GM19324 (cell line): ENCODE data around the gene PALM2AKAP2.
"Not testable (repeated sequence)": the region's sequence is repeated elsewhere in the genome, so short reads cannot be mapped to it uniquely, and the experiment has no call there.

Experiments
- ATAC-seq: cut with Tn5 transposase; IDR thresholded peaks from one replicate; pipeline ENCODE4 v1.9.1; 2021; ENCODE audit warnings: mild to moderate bottlenecking, moderate library complexity; ENCODE audit not compliant: unreplicated experiment, low FRiP score

Gene PALM2AKAP2

DNA sequence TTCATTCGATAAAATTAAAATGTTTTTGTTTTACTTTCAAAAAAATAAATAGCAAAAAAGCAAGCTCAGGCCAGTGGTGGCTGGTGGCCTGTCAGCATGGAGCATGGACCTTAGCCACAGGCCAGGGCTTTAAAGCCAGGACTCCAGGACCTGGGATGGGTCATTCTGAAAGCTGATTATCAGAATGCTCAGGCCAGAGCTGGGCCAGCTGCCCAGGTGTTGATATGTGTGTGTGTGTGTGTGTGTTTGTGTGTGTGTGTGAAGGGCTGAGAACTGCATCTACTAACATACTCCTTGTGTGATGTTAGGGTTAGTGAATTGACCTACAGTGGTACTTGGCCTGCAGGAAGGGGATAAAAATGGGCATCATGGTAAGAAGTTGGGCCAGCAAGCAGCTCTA is 21.5 kb downstream of the PALM2AKAP2 start:
- ATAC-seq = no peak

DNA sequence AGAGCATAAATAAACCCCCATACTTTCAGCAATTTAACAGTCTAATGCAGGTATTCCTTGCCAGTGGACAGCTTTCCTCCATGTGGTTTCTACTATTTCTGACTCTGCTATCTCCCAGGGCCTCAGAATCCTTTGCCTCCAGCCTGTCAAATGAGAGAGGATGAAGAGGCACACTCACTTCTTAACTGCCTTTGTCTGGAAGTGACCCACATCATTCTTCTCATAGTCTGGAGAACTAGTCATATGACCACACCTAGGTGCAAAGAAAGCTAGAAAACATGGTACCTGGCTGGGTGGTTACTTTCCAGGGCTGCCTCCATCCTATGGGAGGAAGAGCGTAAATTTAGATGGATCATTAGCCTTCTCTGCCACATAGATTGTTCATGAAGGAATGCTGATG is 22.5 kb downstream of the PALM2AKAP2 start:
- no peak for ATAC-seq

GRCh38 chr9:109805050-109805449 is 25.1 kb downstream of the PALM2AKAP2 start:
- ATAC-seq = no peak

DNA sequence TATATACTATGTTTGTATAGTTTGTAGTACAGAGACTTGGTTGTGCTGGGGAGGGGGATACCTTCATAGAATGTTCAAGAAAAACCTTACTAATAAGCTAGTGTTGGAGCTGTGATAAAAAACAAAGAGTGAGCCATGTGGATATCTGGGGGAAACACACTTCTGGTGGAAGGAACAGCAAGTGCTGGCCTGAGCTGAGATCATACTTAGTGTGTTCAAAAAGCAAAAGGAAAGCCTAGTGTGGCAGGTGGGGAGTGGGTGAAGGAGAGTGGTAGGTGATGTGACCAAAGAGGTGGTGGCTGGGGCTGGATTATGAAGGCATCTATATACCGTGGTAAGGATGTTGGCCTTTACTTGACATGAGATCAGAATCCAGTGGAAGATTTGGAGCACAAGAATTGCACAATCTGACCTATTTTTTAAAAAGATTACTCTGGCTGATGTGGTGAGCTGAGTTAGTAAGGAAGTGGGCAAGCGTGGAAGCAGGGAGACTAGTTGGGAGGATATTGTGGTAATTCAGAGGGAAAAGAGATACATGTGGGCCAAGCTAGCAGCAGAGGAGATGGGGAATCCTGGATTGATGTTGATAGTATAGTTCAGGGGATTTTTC is 26.6 kb downstream of the PALM2AKAP2 start:
- ATAC-seq = no peak

- ATAC-seq = no peak
Observed at GRCh38 chr9:109811876-109812275, 31.9 kb downstream of the PALM2AKAP2 start.

- no peak for ATAC-seq
Observed at GRCh38 chr9:109812331-109812730, 32.3 kb downstream of the PALM2AKAP2 start.

- no peak for ATAC-seq
Observed at GRCh38 chr9:109812818-109813281, 32.9 kb downstream of the PALM2AKAP2 start.

- no peak for ATAC-seq
Observed at GRCh38 chr9:109813303-109813702, 33.3 kb downstream of the PALM2AKAP2 start.

DNA sequence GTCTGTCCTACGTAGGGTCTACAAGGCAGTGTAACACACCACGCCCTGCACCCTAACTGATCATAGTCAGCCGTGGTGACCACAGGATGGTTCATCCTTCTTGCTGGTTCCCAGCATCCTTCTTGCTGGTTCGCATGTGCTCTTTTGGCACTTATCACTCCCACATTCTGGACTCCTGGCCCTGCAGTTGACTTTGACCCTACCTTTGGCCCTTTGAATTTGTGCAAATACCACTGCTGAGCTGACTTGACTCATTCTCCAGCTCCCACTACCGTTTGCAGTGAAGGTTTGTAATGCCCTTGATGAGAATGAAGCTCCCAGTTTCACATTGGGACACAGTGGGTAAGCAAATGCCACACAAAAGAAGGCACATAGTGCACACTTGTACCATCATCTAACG is 33.8 kb downstream of the PALM2AKAP2 start:
- ATAC-seq = no peak

- no peak for ATAC-seq
Observed at GRCh38 chr9:109815366-109815947, 35.5 kb downstream of the PALM2AKAP2 start.

GRCh38 chr9:109816490-109816889 is 36.5 kb downstream of the PALM2AKAP2 start:
- no peak for ATAC-seq

DNA sequence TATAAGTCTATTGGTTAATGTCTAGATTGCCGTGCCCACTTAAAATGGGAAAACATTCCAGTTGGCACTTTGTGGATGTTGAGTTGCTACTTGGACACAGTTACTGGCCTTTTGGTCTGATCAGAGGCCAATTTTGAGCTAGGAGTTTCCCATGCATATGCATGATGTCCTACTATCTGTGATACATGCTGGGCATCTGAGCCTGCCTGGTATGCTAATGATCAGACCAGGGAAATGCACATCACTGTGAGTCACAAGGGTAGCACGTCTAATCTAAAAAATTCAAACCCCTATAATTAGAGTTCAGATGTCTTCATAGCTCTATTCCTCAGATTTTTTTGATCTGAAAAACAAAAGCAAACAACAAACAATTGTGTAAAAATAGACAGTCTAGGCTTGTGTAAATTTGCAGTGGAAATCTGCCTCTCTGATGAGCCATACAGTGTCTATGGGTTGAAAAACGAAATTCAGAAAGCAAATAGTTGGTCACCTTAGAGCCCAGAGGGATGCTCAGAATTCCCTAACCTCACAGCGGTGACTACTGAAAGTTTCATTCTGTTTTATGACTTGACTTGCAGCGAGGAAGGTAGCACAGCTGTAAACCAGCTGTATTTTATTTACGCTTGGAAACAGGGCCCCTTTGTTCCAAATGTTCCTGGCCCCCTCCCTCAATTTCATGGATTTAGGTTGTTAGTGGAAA is 37.3 kb downstream of the PALM2AKAP2 start:
- no peak for ATAC-seq

DNA sequence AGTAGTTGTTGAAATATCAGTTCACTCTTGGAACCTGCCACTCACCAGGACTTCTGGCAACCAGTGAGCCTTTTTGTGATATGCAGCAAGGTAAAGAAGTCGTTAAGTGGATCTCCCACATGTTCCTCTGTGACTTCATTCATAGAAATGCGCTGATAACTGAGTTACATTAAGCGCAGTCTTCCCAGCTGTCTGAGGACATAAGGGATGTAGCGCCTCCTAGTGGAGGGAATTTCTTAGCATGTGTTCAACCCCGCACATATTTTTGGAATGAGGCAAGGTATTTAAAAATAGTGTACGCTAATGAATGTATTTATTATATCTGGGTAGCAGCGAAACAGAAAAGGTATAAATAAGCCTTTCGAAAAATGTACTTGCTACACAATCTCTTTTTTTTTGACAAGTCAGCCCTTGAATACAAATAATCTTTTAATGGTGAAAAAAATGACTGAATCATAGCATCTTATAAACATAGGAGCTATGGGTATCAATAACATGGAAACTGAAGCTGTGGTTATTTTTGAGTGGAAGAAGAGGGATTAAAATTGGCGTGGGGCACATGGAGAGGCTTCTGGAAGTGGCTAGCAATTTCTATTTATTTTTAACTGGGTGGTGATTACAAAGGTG is 38.0 kb downstream of the PALM2AKAP2 start:
- no peak for ATAC-seq

DNA sequence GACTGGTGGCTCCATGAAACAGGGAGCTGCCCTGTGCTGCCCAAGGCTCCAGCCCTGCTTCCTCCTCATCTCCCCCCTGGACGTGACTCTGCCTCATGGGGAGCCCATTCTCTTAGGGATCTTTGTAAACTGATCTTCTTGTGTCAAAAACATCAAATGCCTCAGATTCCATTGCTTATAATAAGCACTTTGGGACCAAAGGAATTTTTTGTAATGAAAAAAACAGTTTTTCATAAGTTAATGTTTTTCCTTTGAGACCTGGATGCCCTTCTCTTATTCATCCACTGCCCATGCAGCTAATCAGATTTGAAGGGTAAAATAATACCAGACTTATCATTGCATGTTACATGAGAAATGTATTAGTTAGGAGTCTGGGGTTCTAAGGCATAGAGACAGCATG is 41.7 kb downstream of the PALM2AKAP2 start:
- ATAC-seq = no peak

- not testable (repeated sequence) for ATAC-seq
Observed at GRCh38 chr9:109825383-109825782, 45.4 kb downstream of the PALM2AKAP2 start.

GRCh38 chr9:109826559-109826958 is 46.6 kb downstream of the PALM2AKAP2 start:
- no peak for ATAC-seq

DNA sequence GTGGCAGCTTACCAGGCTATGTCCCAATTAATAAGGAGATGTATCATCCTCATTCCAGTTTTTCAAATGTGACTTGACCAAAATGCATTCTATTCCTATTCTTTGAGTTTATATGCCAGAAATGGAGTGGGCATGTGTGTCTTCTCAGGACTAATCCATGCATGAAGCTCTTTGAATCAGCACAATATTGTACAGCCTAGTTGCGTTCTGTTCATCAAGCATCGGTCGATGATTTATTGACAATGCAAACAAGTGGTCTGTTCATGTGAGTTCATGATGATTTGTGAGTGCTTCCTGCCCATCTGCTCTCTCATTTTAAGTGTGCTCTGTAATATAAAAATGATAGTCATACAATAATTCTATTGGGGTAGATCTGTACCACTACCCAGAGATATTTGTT is 48.3 kb downstream of the PALM2AKAP2 start:
- no peak for ATAC-seq
